Medulla oblongata (tissue), 1 donor: Measurements from ENCODE around the gene DTX4.
"Not testable (repeated sequence)": the region's sequence is repeated elsewhere in the genome, so short reads cannot be mapped to it uniquely, and the experiment has no call there.

ENCODE experiments used
- DNase-seq: peaks from one replicate; pipeline ENCODE4 v3.0.0-alpha.2; 2015; ENCODE audit errors: extremely low spot score

DTX4 gene

DNA sequence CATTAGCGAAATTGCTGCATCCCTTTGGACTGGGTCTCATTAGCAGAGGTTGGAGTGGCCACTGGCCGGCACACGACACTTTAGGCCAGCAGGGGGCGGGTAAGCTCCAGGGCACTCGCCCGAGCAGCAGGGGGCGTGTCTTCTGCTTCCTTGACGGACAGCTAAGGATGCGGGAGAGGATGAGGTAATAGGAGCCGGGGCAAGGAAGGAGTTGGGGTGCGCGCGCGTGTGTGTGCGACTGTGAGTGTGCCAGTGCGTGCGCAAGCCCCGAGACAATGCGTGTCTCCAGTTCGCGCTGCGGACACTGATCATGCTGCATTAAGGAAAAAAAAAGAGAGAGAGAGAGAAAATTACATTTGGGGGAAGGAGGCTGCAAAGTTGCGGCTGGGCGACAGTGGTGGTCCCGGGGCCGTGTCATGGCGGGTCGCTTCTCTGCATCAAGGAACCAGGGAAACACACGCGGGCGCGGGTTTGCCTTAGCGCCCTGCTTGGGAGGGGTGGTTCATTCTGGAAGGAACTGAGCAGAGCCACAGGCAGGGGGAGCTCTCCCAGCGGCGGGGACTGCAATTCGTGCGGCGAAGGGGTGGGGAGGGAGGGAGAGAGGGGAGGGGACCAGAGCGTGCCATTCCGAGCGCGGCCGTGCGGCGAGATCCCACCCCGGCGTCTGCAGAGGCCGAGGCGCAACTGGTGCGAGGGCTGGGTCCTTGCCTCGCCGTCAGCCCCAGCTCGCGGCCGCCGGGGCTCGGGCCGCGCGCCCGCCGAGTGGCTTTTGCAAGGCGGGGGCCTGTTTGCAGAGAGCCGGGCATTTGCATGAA, at the start of gene DTX4:
Gene DTX4, plus strand, starts transcription at position 625 of the 815 bp plus-strand sequence. CDS start 464 bp downstream, outside the sequence.
- peak; percentile 96 for DNase-seq

DNA sequence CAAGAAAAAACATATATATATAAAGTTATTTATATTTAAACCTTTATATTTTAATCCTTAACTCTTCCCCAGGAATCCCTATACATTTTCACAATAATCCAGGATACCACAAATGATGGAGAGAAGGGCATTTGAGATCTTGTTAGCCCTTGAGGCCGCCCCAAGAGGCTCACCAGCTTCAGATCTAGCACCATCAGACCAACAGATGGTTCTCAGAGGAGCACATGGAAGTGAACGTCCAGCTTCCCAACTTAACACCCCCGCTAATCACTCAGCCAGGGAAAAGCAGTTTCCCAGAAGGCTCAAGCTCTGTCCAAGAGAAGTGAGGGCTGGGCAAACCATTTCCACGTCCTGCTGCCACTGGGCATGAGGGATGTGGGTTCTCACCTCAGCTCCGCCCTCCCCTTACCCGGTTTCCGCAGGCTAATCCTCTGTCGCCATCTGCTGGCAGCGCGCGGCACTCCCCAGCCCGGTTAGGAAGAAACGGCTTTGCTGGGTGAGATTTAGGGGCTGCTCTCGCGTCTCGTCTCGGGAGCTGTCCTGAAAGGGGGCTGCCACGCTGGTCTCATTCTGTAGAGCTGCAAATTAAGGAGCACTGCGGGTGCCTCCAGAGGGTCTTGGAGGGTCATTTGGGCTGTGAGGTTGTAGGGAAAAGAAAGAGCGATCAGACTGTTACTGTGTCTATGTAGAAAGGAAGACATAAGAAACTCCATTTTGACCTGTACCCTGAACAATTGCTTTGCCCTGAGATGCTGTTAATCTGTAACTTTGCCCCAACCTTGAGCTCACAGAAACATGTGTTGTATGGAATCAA, 36.1 kb upstream of the DTX4 start:
- peak; percentile 79 for DNase-seq

DNA sequence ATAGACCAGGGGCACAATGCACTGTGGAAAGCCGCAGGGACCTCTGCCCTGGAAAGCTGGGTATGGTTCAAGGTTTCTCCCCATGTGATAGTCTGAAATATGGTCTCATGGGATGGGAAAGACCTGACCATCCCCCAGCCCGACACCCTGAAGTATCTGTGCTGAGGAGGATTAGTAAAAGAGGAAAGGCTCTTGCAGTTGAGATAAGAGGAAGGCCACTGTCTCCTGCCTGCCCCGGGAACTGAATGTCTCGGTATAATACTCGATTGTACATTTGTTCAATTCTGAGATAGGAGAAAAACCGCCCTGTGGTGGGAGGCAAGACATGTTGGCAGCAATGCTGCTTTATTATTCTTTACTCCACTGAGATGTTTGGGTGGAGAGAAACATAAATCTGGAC, 35.4 kb upstream of the DTX4 start:
- not testable (repeated sequence) for DNase-seq

DNA sequence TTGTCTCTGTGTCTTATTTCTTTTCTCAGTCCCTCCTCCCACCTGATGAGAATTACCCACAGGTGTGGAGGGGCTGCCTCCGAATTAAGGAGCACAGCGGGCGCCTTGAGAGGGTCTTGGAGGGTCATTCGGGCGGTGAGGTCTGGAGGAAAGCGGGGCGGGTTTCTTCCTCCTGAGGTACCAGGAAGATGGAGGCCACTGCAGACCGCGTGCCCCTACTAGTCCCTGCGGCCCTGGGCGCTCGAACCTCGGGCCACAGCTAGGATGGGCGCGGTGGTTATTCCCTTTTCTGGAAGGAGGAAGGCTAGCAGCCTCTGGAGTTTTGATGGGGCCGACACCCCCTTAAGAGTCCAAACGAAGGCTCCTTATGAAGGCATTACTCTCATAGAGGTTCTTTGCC, 34.7 kb upstream of the DTX4 start:
- no peak for DNase-seq

DNA sequence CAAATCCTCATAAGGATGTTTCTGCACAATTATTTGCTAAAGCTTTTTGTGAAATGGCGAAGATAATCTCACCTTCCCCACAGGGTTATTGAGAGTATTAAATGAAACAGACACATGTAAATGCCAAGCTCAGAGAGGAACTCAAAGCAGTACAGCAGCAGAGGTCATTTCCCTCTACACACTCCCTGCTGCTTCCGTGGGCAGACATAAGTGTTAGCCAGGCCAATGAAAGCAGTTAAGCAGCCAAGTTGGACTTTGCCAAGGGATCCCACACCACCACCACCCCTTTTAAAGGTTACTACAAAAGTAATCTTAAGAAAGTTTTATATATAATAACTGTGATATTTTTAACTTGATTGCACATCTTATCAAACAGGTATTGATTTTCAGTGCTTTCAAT, 33.3 kb upstream of the DTX4 start:
- no peak for DNase-seq

DNA sequence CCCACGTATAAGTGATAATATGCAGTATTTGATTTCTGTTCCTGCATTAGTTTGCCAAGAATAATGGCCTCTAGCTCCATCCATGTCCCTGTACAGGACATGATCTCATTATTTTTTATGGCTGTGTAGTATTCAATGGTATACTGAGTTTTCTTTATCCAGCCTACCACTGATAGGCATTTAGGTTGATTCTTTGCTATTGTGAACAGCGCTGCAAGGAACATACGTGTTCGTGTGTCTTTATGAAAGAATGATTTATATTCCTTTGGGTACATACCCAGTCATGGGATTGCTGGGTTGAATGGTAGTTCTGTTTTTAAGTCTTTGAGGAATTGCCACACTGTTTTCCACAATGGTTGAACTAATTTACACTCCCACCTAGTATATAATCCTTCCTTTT, 30.7 kb upstream of the DTX4 start:
- no peak for DNase-seq

DNA sequence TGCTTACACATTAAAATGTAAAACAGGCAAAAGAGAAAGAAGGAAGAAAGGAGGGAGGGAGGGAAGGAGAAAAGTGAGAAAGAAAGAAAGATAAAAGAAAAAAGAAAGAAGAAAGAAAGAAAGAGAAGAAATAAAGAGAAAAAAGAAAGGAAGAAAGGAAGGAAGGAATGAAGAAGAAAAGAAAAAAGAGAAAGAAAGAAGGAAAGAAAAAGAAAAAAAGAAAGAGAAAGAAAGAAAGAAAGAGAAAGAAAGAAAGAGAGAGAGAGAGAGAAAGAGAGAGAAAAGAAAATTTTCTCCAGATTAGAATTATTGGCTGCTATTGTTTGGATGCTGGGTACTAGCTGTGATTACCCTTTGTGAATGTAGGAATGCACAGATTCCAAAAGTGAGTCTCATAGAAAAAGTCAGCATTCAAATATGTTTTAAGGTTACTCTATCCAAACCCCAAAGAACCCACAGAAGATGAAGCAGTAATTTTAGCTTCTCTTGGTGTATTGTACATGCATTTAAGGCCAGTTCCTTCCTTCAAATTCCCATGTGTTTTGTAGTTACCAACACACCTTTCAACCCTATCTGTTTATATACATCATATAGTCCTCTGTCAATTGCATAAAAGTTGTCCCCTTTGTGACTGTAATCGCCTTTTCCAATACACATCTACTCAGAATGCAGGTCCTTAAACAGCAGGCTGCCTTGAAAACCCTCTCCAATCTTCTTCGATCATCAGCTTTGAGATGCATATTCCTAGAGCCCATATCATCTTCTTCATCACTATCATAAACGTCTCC, 30.1 kb upstream of the DTX4 start:
- DNase-seq, result peak; percentile 28

DNA sequence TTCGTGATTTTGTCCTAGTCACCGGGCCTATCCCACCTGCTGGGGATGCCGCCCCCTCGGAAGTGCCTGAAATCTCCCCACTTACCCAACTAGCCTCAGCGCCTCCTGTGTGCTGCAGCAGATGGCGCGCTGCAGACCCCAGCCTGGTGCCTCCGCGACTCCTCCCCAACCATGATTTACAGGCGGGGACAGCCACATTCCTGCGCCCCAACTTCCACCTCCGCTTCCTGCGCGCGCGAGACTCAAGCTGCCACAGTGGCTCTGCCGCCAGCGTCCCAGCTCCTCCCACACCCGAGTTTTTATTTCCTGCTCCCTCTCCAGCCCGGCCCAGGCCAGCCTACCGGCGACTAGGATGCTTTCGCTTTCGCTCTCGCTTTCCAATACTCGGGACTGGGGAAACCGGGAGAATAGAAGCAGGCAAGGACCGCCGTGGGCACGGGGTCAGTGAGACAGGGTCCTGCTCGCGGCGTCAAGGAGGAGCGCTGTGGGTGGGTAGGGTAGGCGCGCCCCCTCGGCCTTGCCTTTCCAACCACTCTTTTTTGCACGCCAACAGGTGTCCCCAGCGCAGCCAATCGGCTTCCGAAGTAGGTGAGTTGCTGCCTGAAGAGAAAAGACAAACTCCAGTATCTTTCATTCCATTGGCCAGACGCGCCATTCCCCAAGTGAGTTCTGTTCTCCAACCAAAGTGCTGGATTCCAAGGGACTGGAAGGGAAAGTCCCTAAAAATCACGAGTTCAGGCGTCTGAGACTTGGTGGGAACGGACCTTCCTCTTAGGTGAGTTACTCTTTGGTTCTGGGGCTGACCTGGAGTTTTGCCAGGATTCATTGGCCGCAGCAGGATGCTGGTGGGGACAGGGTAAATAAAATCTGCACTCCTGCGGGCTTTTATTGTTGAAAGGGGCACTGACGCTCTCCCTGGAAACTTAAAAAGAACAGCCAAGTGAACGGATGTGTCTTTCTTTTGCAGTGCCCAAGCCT, 29.1 kb upstream of the DTX4 start, which contains the start of gene FAM111A:
Gene FAM111A, plus strand, starts transcription at position 327 of the 978 bp plus-strand sequence. CDS start 6,017 bp downstream, outside the sequence.
- DNase-seq, result peak; percentile 82

DNA sequence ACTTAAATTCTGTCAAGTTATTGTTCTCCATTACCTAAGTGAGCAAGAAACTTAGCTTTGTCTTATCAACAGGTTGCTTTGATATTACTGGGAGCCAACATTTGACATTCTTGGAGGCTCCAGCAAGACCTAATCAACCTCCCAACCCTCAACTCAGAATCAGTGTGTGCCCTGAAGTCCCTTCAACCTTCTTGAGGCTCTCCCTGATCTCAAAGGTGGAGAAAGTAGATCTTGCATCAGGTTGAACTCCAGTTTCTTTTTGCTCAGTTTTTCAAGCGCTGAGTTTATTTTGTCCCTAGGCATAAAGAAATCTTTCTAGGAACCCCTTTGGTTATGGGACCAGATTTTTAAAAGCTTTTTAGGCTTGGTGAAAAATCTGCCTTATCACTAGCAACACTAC, 27.8 kb upstream of the DTX4 start:
- DNase-seq, result no peak

DNA sequence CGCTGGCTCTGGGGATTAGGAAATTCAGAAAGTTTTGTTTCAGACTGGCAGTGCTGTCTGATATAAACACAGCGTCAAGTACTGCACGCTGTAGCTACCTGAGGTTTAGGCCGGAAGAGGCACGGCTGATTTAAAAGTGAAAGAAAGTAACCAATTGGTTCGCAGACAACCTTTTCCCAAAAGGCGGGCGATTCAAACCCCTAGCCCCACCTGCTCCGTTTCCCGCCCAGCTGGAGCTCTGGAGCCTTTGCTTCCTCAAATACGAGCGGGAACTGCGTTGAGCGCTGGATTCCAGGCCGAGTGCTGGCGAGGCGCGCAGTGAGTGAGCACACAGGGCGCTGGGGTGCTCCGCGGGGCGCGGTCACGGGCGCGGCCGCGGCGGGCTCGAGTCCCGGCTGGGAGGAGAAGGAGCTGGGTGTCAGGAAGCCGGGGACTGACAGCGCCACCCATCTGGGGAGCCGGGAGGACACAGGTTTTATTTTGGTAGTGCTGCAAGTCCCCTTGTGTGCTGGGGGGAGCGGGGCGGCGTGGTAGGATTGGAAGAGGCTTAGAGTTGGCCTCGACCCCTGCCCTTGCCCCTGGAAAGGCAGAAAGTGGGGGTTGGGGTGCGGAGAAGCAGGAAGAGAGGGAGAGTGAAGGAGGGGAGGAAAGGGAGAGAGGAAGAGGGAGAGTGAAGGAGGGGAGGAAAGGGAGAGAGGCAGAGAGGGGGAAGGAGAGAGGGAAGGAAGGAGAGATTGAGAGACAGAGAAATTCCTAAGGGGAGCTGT, 27.2 kb upstream of the DTX4 start:
- DNase-seq, result peak; percentile 81

DNA sequence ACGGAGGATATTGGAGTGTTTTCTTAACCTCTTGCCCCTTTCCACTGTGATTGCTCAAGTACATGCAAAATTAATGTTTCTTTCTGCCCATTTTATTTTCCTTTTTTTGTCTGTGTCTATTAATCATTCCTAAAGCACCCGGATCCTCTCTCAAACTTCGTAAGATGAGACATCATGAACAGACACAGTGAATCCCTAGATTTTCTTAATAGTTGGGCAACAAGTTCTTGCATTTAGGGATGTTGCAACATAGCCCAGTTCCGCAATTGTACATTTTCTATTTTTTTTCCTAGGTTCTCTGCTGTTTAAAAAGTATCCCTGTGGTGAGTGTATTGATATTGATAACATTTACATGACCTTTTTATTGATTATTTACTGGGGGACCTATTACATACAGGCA, 26.4 kb upstream of the DTX4 start:
- peak; percentile 41 for DNase-seq

DNA sequence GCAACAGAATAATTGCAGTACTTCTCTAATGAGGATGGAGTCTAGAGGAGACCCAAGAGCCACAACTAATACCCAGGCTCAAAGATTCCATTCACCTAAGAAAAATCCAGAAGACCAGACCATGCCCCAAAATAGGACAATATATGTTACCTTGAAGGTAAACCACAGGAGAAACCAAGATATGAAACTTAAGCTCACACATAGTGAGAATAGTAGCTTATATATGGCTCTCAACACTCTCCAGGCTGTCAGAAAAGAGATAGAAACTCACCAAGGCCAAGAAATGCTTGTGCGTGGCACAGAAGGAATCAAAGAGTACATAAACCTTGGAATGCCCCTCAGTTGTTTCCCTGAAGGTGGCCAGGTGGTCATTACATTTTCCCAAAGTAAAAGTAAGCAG, 20.2 kb upstream of the DTX4 start:
- DNase-seq, result no peak

DNA sequence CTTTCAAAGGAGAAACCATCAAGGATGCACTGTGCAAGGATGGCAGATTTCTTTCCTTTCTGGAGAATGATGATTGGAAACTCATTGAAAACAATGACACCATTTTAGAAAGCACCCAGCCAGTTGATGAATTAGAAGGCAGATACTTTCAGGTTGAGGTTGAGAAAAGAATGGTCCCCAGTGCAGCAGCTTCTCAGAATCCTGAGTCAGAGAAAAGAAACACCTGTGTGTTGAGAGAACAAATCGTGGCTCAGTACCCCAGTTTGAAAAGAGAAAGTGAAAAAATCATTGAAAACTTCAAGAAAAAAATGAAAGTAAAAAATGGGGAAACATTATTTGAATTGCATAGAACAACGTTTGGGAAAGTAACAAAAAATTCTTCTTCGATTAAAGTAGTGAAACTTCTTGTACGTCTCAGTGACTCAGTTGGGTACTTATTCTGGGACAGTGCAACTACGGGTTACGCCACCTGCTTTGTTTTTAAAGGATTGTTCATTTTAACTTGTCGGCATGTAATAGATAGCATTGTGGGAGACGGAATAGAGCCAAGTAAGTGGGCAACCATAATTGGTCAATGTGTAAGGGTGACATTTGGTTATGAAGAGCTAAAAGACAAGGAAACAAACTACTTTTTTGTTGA, 19.5 kb upstream of the DTX4 start:
- DNase-seq, result no peak

DNA sequence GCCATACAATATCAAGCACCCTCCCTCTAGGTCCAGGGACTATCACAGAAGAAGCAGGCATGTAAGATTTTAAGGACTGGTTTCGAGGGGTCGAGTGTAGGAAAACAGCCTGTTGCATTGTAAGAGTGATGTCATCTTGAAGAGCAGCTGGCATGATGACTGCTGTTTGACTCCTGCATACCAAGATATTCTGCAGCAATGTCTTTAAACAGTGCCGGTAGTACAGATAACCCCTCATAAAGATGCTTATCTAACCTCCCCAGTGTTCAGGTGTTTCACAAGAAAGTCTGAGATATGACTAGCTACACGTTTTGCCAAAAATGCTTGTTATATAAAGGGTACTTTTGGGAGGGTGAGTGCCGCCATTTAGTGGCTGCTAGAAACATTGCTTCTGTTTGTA, 17.3 kb upstream of the DTX4 start:
- no peak for DNase-seq

DNA sequence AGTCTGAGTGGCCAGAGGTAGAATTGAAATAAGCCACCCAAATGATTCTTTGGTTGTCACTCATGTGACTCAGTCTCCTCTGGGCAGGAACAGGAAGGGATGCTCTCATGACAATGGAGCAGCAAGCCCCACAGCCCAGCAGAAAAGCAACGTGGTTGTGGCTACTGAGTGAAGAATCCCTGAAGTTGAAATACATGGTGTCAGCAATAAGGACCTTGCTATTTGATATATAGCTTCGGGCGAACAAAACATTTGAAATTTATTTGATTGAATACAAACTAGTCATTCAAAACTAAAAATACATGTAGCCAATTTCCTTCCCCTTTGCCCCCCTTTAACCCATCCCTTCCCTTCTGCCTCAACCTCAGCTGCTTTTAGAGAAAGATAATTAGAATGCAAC, 14.5 kb upstream of the DTX4 start:
- no peak for DNase-seq

DNA sequence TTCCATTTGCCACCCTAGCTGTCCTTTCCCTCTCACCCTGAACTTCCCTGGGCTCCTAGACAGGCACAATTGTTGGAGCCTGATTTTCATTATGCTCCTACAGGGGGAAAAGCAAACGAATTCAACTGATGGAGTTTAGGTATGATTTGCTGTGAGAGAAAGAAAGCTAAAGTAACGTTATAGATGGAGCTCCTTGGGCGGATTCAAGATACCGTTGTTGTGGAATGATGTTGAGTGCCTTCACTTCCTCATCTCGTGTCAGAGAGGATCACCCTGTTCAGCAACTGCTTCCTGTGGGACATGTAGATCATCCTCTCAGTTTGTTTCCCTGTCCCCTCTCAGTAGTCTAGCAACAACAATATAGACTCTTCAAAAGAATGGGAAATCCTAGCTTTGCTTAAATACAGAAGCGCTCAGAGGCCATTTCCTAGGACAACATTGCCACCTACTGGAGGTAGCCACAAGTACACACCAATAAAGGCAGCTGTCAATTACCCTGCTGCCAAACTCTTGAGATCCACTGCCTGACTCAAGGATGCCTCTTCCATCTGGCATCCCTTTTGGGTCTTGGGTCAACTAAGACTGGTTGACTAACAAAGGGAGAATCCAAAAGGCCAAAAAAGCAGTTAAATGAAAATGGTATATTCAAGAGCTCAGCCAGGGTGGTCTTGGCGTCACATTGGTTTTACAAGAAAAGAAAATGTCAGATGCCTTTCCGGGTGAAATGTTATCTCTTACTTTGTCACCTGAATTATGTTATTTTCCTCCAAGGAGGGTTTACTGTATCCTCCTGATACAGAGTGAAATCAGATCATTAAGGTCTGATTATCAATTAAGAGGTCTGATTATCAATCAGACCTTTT, 13.5 kb upstream of the DTX4 start:
- peak; percentile 90 for DNase-seq

DNA sequence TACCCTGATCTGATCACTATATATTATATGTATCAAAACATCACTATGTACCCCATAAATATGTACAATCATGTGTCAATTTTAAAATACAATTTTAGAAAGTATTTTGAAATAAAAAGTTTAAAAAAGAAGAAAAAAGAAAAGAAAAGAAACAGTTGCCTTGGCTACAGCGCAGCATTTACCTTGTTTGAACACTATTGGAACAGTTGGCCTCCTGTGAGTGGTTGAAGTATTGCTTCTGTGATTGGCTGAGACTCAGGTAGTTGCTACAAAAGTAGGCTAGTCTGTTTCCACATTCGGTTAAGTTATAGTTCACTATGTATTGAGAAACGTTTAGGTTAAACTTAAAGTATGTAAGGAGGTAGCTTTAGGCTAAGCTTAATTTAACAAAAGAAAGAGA, 7.9 kb upstream of the DTX4 start:
- no peak for DNase-seq

DNA sequence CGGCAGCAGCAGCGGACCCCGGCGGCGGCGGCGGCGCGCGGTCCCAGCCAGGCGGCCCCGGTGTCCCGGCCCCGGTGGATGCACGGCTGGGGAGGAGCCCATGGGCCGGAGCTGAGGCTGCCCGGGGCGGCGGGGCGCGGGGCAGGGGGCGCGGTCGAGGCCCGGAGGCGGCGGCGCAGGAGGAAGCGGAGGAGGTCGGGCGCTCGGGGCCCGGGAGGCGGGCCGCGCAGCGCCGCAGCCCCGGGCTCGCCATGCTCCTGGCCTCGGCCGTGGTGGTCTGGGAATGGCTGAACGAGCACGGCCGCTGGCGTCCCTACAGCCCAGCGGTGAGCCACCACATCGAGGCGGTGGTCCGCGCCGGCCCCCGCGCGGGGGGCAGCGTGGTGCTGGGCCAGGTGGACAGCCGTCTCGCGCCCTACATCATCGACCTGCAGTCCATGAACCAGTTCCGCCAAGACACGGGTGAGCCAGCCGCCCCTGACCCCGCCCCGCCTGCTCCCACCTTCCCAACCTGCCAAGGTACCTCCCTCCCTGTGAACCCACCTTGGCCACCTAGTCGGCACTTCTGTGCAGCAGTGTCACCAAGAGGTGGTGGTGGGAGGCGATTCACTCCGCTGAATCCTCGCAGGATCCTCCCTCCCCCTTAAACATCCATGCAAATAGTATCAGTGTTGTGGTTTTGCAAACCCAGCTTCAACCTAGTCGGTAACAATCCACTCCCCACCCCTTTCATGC, 580 bp downstream of the DTX4 start:
- DNase-seq, result no peak
